GM12878 (cell line): ENCODE results near the gene ADAT3. TPM values are rescaled to one million over a fixed set of nuclear protein-coding genes. Genes with fewer than 3 reads are reported as not detected.

Source experiments
- ATAC-seq: fragments of 200-7000 bp; cut with Tn5 transposase; 3 replicates; pipeline ENCODE4 v1.9.1; 2020; ENCODE audit warnings: mild to moderate bottlenecking, moderate library complexity
- BruUV-seq: library from RNA; stranded (reverse); fragments of 400-500 nt; replicated peaks from 2 replicates; lab custom pipeline; 2021; lab: Mats Ljungman, UMichigan
- CTCF ChIA-PET: fragments of 300-600 bp; sonication (Branson Sonifier 250); formaldehyde crosslinking; extraction: SDS; loops from one replicate; lab custom pipeline; 2021; ENCODE audit warnings: inconsistent platforms; lab: Yijun Ruan, JAX
- POLR2A ChIA-PET: fragments of 350-600 bp; formaldehyde crosslinking; extraction: SDS; loops from one replicate; lab custom pipeline; 2021; ENCODE audit warnings: inconsistent platforms; lab: Charles Lee
- RAD21 ChIA-PET: fragments of 300-600 bp; sonication (Branson Sonifier 250); formaldehyde crosslinking; loops from one replicate; lab custom pipeline; 2023; ENCODE audit warnings: antibody characterized with exemption; ENCODE audit not compliant: unreplicated experiment; lab: Charles Lee
- SMC1A ChIA-PET: fragments of 300-600 bp; sonication (Branson Sonifier 250); formaldehyde crosslinking; loops from one replicate; lab custom pipeline; 2023; ENCODE audit not compliant: unreplicated experiment, uncharacterized antibody; lab: Charles Lee
- DNase-seq: peaks from one replicate; pipeline ENCODE4 v3.0.0-alpha.2; 2011; ENCODE audit warnings: low read depth, low spot score
- FAIRE-seq: peaks from 3 replicates; lab custom pipeline; 2011; peaks lifted over from hg19 to GRCh38; lab: Jason Lieb, UNC
- H2AFZ ChIP-seq: 2 replicates; pipeline ENCODE4 v1.6.0; 2011; ENCODE audit warnings: low read depth, low read length, control low read depth; ENCODE audit not compliant: control insufficient read depth
- H3K27ac ChIP-seq: 2 replicates; pipeline ENCODE4 v1.5.1; 2011; ENCODE audit warnings: control low read depth; ENCODE audit not compliant: control insufficient read depth, insufficient read depth
- H3K27me3 ChIP-seq, 2 experiments: replicated peaks in 1 of 2; 2 replicates each; pipeline versions ENCODE4 v1.6.0 to v1.6.1; 2011; ENCODE audit warnings: low read length in 1 of 2; ENCODE audit not compliant: control insufficient read depth in 2 of 2, insufficient read depth in 2 of 2
- H3K36me3 ChIP-seq, 2 experiments: 2 replicates each; pipeline ENCODE4 v1.5.1; 2011; ENCODE audit warnings: low read length in 1 of 2; ENCODE audit not compliant: control insufficient read depth in 2 of 2, insufficient read depth in 2 of 2
- H3K4me1 ChIP-seq: 2 replicates; pipeline ENCODE4 v1.6.1; 2011; ENCODE audit warnings: mild to moderate bottlenecking, low read length, moderate library complexity, mixed read lengths; ENCODE audit not compliant: control insufficient read depth, insufficient read depth
- H3K4me2 ChIP-seq: 2 replicates; pipeline ENCODE4 v1.6.0; 2011; ENCODE audit warnings: control low read depth; ENCODE audit not compliant: control insufficient read depth, insufficient read depth
- H3K4me3 ChIP-seq: fragments of 200-600 bp; sonication (generic); 2 replicates; pipeline ENCODE4 v1.5.1; 2016
- H3K79me2 ChIP-seq: 2 replicates; pipeline ENCODE4 v1.6.0; 2011; ENCODE audit warnings: low read length; ENCODE audit not compliant: control insufficient read depth, insufficient read depth
- H3K9ac ChIP-seq: 2 replicates; pipeline ENCODE4 v1.8.0; 2011; ENCODE audit warnings: low read length, control low read depth, mixed read lengths; ENCODE audit not compliant: control insufficient read depth, insufficient read depth
- H3K9me3 ChIP-seq: replicated peaks from 3 replicates; pipeline ENCODE4 v1.5.1; 2011; ENCODE audit warnings: mild to moderate bottlenecking, low read length; ENCODE audit not compliant: control insufficient read depth, insufficient read depth
- H4K20me1 ChIP-seq: 2 replicates; pipeline ENCODE4 v1.6.0; 2011; ENCODE audit not compliant: control insufficient read depth, insufficient read depth
- BMI1 ChIP-seq: fragments of 450-650 bp; IDR thresholded peaks from 2 replicates; pipeline ENCODE4 v1.6.1; 2016; ENCODE audit warnings: mild to moderate bottlenecking, moderate library complexity, borderline replicate concordance
- CBFB ChIP-seq: IDR thresholded peaks from 2 replicates; pipeline ENCODE4 v1.6.1; 2016; ENCODE audit warnings: antibody characterized with exemption, low read depth
- EGR1 ChIP-seq, 2 experiments: IDR thresholded peaks; 1 replicate in 1 of 2; 2 replicates in 1 of 2; pipeline ENCODE4 v1.6.1; 2011 to 2012; ENCODE audit warnings: low read depth in 2 of 2, low read length in 2 of 2, borderline replicate concordance in 1 of 2, mild to moderate bottlenecking in 1 of 2, moderate library complexity in 1 of 2
- FOXK2 ChIP-seq: fragments of 450-650 bp; IDR thresholded peaks from 2 replicates; pipeline ENCODE4 v1.6.1; 2017; ENCODE audit warnings: mild to moderate bottlenecking, moderate library complexity
- IKZF1 ChIP-seq: fragments of 450-650 bp; conservative IDR thresholded peaks from 2 replicates; pipeline ENCODE4 v1.6.1; 2017; ENCODE audit warnings: antibody characterized with exemption, mild to moderate bottlenecking
- IRF3 ChIP-seq: fragments of 450-650 bp; IDR thresholded peaks from 2 replicates; pipeline ENCODE4 v1.6.1; 2014; ENCODE audit warnings: mild to moderate bottlenecking
- MXI1 ChIP-seq: fragments of 150-350 bp; IDR thresholded peaks from 2 replicates; pipeline ENCODE4 v1.6.1; 2011; ENCODE audit warnings: low read depth, mild to moderate bottlenecking, inconsistent platforms, low read length, improper control_type of control experiment
- REST ChIP-seq: IDR thresholded peaks from 2 replicates; pipeline ENCODE4 v1.6.1; 2012; ENCODE audit warnings: mild to moderate bottlenecking, low read depth, low read length
- RFX5 ChIP-seq: IDR thresholded peaks from 2 replicates; pipeline ENCODE4 v1.6.1; 2011; ENCODE audit warnings: low read depth, low read length, improper control_type of control experiment
- ZNF24 ChIP-seq: fragments of 450-650 bp; IDR thresholded peaks from 2 replicates; pipeline ENCODE4 v1.6.1; 2017; ENCODE audit warnings: antibody characterized with exemption, mild to moderate bottlenecking
- WGBS: methylation state at CpG from one replicate; pipeline ENCODE4 v1.1.6; 2016; ENCODE audit warnings: low lambda C conversion rate; ENCODE audit not compliant: insufficient replicate concordance, insufficient coverage; ENCODE audit errors: missing lambda C conversion rate; 5-methylcytosine and 5-hydroxymethylcytosine counted together
- in situ Hi-C: fragments of 300-500 bp; cut with MboI; formaldehyde crosslinking; loops from 9 replicates; pipeline ENCODE4 v1.14.3; 2018; ENCODE audit warnings: mixed read lengths
- intact Hi-C: fragments of 100-400 bp; cut with micrococcal nuclease; formaldehyde crosslinking; loops from one replicate; pipeline ENCODE4 v1.14.2; 2022; ENCODE audit not compliant: unreplicated experiment
- polyA plus RNA-seq, 11 experiments: library from polyadenylated mRNA; depleted of rRNA in 4 of 11; unstranded in 6 of 11; stranded (reverse) in 5 of 11; fragments of >200 nt; fragmentation: Nextera tagmentation in 4 of 11; fragmentation: Illumina TruSeq in 1 of 11; extraction: Ambion mirVana in 4 of 11; extraction: Trizol in 1 of 11; gene quantifications; 1 replicate in 1 of 11; 2 replicates in 10 of 11; pipeline versions ENCODE4 v1.2.1 to v1.2.3, GENCODE V29; 2011 to 2016; ENCODE audit warnings: inconsistent platforms in 2 of 11, missing spikeins in 2 of 11, low read depth in 1 of 11
- total RNA-seq, 4 experiments: library from RNA; depleted of rRNA in 3 of 4; stranded (reverse); fragments of >200 nt in 3 of 4; fragmentation: Illumina TruSeq in 1 of 4; extraction: Trizol in 1 of 4; gene quantifications; 2 replicates each; pipeline versions ENCODE4 v1.2.1 to v1.2.3, GENCODE V29; 2013 to 2021
- TF ChIP-seq, protein P1 (sequence below): fragments of 450-650 bp; conservative IDR thresholded peaks from 2 replicates; pipeline ENCODE4 v1.6.1; 2017; ENCODE audit warnings: mild to moderate bottlenecking, moderate library complexity

ADAT3 gene
- total and polyA plus RNA-seq, 10 of the 15 experiments (the other 5 are each of a cell fraction or from before 2014, with no cell fraction given) = 0.27 to 11.8 (median 7.7) TPM; not detected in 3

- H3K4me1 ChIP-seq = peaks cover 7% of the 10 kb centered on the region
- H2AFZ ChIP-seq = no peak overlapping the region
- H3K9ac ChIP-seq = peak overlapping the region; percentile 17; the same call in 1 of the 2 replicates
- in situ Hi-C loops = loop anchor here (25.0 kb wide), 1 partner anchor 1502 kb away; the partner anchor contains the start of gene NFIC
- no peak for FAIRE-seq
- ChIA-PET RAD21 (interaction anchor here (0.6 kb wide), 1 partner anchor 22 kb away, joined by 3 read pairs; no protein-coding TSS in a partner anchor), POLR2A (interaction anchor here (0.6 to 1.2 kb wide), 2 partner anchors 16 to 171 kb away, joined by 3 read pairs; no protein-coding TSS in a partner anchor), CTCF (interaction anchor here (0.6 kb wide), 1 partner anchor 37 kb away, joined by 3 read pairs; no protein-coding TSS in a partner anchor), SMC1A (no interaction called here)
- intact Hi-C loops = no loop called here
- peaks cover 0 to 1% of the 10 kb centered on the region in 2 experiments; a peak in 1 of 4 replicates for H3K36me3 ChIP-seq
- no peaks in the 10 kb centered on the region for H3K27me3 ChIP-seq
- no peak for ATAC-seq
- H3K4me2 ChIP-seq = peak overlapping the region; percentile 72
- H3K79me2 ChIP-seq = peaks cover 74% of the 10 kb centered on the region
- BruUV-seq = no TSS peak
- H3K27ac ChIP-seq = no peak overlapping the region
- no peaks in the 10 kb centered on the region for H3K9me3 ChIP-seq
- WGBS = 42% methylated on average over 27 of the region's 32 CpGs
- peak overlapping the region; percentile 94; the same call in 1 of the 2 replicates for H3K4me3 ChIP-seq
- DNase-seq = no peak
- H4K20me1 ChIP-seq = peaks cover 7% of the 10 kb centered on the region; the same call in 1 of the 2 replicates
- no peak for TF ChIP-seq ZNF24
- peak; percentile 10; the same call in 1 of the 2 replicates for TF ChIP-seq IKZF1
- TF ChIP-seq FOXK2 = no peak
- peak; percentile 38; the same call in 1 of the 2 replicates for TF ChIP-seq MXI1
- TF ChIP-seq, protein P1, sequence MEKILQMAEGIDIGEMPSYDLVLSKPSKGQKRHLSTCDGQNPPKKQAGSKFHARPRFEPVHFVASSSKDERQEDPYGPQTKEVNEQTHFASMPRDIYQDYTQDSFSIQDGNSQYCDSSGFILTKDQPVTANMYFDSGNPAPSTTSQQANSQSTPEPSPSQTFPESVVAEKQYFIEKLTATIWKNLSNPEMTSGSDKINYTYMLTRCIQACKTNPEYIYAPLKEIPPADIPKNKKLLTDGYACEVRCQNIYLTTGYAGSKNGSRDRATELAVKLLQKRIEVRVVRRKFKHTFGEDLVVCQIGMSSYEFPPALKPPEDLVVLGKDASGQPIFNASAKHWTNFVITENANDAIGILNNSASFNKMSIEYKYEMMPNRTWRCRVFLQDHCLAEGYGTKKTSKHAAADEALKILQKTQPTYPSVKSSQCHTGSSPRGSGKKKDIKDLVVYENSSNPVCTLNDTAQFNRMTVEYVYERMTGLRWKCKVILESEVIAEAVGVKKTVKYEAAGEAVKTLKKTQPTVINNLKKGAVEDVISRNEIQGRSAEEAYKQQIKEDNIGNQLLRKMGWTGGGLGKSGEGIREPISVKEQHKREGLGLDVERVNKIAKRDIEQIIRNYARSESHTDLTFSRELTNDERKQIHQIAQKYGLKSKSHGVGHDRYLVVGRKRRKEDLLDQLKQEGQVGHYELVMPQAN = peak; percentile 63; the same call in 1 of the 2 replicates
- peak in 1 of 2 experiments; percentile 14; a peak in 1 of 3 replicates for TF ChIP-seq EGR1 (IDR thresholded peaks at IDR 0.05; ENCODE audit: borderline replicate concordance in 1 of 2, low read depth in 2 of 2, low read length in 2 of 2)
- no peak for TF ChIP-seq REST
- 0 out of 2 replicates have a peak, but pooled peaks have one; percentile 15 for TF ChIP-seq RFX5
- peak; percentile 98 for TF ChIP-seq BMI1
- no peak for TF ChIP-seq IRF3
- TF ChIP-seq CBFB = no peak
Observed at GRCh38 chr19:1860042-1860775, 45.0 kb upstream of the ADAT3 start.
